ENCODE results near the gene SLC17A2.

Gene SLC17A2

GRCh38 chr6:25883991-25884390, 46.5 kb downstream of the SLC17A2 start:
- no peak for DNase-seq (ENCODE audit: low read depth in 2 of 2)

GRCh38 chr6:25883536-25883935, 47.0 kb downstream of the SLC17A2 start:
- DNase-seq (ENCODE audit: low read depth in 2 of 2), result no peak

- peak in 1 of 2 donors; percentile 12 for DNase-seq (ENCODE audit: low read depth in 2 of 2)
Observed at GRCh38 chr6:25882051-25882496, 48.4 kb downstream of the SLC17A2 start.

- no peak for DNase-seq (ENCODE audit: low read depth in 2 of 2)
Observed at GRCh38 chr6:25880601-25881000, 49.9 kb downstream of the SLC17A2 start.

- no peak for DNase-seq (ENCODE audit: low read depth in 2 of 2)
Observed at GRCh38 chr6:25878721-25879322, 51.7 kb downstream of the SLC17A2 start.

- DNase-seq (ENCODE audit: low read depth in 2 of 2), result no peak
Observed at GRCh38 chr6:25875926-25876602, 54.4 kb downstream of the SLC17A2 start.

GRCh38 chr6:25875563-25875905, 55.0 kb downstream of the SLC17A2 start:
- no peak for DNase-seq (ENCODE audit: low read depth in 2 of 2)

GRCh38 chr6:25874822-25875562, 55.5 kb downstream of the SLC17A2 start:
- no peak for DNase-seq (ENCODE audit: low read depth in 2 of 2)

GRCh38 chr6:25874118-25874517, 56.4 kb downstream of the SLC17A2 start, which contains the start of gene SLC17A3:
Gene SLC17A3 (minus strand): TSS chr6:25874243. CDS start chr6:25868387, 5,856 bp downstream.
- no peak for DNase-seq (ENCODE audit: low read depth in 2 of 2)

- no peak for DNase-seq (ENCODE audit: low read depth in 2 of 2)
Observed at GRCh38 chr6:25872814-25873213, 57.7 kb downstream of the SLC17A2 start.

GRCh38 chr6:25869840-25870239, 60.7 kb downstream of the SLC17A2 start:
- no peak for DNase-seq (ENCODE audit: low read depth in 2 of 2)

- DNase-seq (ENCODE audit: low read depth in 2 of 2), result no peak
Observed at GRCh38 chr6:25868436-25869183, 61.9 kb downstream of the SLC17A2 start.

- DNase-seq (ENCODE audit: low read depth in 2 of 2), result no peak
Observed at GRCh38 chr6:25866011-25866410, 64.5 kb downstream of the SLC17A2 start.

- no peak for DNase-seq (ENCODE audit: low read depth in 2 of 2)
Observed at GRCh38 chr6:25863360-25863759, 67.1 kb downstream of the SLC17A2 start.
